Thoracic aorta endothelial cell (primary cell): Measurements from ENCODE around the gene SOCS1. TPM values are rescaled to one million over a fixed set of nuclear protein-coding genes. Genes with fewer than 3 reads are reported as not detected.

Experiments used
- small RNA-seq: library from RNA; depleted of rRNA; stranded (forward); fragments of <200 nt; gene quantifications from one replicate; pipeline ENCODE3, GENCODE V24; 2012
- total RNA-seq: library from RNA; depleted of rRNA; stranded (reverse); fragments of >200 nt; gene quantifications from 2 replicates; pipeline ENCODE4 v1.2.3, GENCODE V29; 2012

The SOCS1 gene, protein sequence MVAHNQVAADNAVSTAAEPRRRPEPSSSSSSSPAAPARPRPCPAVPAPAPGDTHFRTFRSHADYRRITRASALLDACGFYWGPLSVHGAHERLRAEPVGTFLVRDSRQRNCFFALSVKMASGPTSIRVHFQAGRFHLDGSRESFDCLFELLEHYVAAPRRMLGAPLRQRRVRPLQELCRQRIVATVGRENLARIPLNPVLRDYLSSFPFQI
- 0.43 and 2.1 TPM in 2 replicates for total RNA-seq

DNA sequence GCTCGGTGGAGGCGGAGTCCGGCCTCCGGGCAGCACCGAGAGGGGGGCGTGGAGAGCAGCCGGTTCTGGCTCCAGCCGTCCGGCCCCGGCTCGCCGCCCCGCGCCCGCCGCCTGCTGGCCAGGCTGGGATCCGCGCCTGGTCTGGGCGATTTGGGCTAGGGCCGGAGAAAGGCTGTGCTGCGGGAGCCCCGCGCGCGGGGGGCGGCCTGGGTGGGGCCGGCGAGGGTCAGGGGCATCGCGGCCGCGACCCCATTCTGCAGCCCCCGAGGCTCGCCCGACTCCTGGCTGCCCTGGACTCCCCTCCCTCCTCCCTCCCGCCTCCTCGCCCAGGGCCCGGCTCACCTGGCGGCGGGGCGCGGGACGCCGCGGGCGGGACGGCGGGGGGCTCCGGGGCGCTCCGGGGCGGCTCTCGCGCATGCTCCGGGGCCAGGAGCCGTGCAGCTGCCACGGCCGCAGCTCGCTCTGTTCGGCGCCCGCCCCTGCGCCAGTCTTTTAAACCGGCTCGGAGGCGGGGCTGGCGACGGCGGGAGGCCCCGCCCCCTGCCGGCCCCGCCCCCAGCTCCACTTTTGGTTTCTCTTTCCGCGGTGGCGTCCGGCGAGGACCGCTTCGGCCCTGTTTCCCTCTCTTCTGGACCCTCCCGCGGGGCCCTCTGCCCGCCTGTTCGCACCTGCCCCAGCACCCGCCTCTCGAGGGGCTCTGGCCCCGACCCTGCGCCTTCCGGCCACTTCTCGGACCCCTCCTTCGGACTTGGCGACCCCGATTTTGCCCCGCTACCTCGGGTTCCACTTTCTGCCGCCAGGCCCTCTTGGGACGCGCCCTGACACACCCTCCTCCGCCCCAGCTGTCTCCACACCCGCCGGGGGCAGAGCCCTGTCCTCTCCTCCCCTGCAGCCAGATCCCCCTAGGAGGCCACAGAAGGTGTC is at the start of gene SOCS1:
Gene SOCS1 (minus strand): TSS at position 468 of the 924 bp plus-strand sequence. CDS start 726 bp downstream, outside the sequence.

GRCh38 chr16:11280616-11281522 is 24.9 kb upstream of the SOCS1 start, which contains the start of gene PRM1:
TSS of gene PRM1 (minus strand) at chr16:11281330. CDS start at chr16:11281238, 92 bp downstream.

DNA sequence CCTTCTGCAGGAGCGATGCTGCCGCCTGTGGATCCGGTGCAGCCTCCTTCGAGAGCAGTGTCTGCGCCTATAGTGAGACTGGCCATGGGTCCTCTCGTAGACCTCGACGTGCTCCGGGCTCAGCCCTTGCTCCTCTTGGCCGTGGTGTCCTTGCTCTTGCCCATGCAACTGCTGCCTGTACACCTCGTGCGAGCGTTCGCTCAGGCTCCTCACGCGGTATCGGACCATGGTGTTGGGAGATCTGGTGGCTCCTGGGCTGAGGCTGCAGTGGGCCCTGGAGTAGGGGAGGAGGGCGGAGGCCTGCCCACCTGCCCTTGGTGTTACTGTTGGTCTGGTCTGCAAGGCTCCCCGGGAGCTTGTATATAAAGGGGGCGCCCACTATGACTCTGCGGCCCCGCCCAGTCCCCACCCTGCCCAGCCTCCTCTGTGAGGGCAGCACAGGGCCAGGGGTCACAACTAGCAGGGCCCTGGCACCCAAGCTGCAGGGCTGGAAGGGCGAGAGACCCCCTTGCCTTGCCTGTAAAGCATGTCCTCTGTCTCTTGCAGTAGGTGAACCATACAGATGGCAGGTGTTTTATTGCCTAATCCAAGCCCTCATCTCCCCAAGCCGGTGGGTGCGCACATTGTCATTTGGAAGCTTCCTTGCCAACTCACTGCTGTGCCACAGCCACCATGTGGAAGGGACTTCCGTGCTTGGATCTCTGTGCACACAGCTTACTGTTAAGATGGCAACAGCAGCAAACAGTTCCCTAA is 20.3 kb upstream of the SOCS1 start, which contains the start of gene PRM2:
Gene PRM2 (minus strand): TSS at position 338 of the 753 bp plus-strand sequence. CDS start 110 bp downstream, at position 228.

DNA sequence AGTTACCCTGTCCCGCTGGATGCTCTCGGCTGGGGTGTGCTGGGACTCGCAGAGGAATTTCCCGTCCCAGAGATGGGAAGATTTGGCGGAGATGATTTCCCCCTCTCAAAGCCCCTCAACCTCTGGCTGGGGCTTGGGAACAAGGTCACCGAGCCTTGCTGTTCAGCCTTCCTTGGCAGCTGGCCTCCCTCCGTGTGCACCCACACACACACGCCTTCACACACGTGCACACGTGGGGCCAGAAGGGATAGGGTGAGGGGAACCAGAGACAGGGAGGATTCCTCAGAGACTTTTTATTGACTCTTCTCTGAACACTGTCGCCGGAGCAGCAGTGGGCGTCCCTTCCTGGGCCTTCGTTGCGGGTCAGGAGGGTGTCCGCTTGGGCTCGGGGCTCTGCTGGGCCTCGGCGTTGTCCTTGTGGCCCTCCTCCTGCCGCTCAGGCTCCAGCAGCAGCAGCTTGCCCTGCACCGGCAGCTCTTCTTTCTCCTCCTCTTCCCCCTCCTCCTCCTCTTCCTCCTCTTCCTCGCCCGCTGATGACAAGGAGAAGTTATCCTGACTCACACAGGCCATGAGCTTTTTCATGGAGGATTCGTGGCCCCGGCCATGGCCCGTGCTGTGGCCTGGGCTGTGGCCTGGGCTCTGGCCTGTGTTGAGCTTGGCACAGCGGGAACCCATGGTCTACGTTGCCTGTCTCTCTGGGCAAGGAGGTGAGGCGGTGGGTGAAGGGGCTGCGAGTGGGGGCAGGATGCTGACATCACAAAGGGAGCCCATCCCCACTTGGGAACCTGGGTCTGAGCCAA is 17.1 kb upstream of the SOCS1 start, which contains the start of gene PRM3:
Gene PRM3 (minus strand): TSS at position 709 of the 800 bp plus-strand sequence. CDS start 34 bp downstream, at position 675.

DNA sequence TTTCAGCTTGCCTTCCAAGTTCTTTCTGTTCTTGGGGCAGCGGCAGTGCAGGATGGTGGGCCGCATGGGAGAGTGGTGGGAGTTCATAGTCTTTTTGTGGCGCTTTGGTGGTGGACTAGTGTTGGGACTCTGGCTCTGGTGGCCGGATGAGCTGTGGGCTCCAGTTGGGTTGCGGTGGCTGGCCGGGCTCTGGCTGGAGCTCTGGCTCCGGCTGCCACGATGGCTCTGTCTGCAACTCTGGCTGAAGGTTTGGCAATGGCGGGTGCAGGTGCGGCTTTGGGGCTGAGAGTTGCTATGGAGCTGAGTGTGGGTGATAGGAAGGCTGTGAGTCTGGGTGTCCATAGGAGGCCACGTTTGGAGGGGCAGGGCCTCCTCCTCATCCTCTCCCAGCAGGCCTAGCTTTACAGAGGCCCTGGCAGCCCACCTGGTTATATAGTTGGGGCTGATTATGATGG is 12.9 kb upstream of the SOCS1 start, which contains the start of gene TNP2:
Gene TNP2 (minus strand): TSS at position 405 of the 455 bp plus-strand sequence. CDS start 63 bp downstream, at position 342.

Small RNA genes within 50 kb of the gene (small RNA-seq; reads per million reads assigned to genes)
- not detected for gene RF00554

Other genes with a start within 250 kb of the SOCS1 start
- not detected in 2 replicates for gene TNP2, start 13.1 kb upstream of the SOCS1 start, total RNA-seq
- gene PRM3, start 17.4 kb upstream of the SOCS1 start, total RNA-seq = not detected in 2 replicates
- gene PRM2, start 20.3 kb upstream of the SOCS1 start, total RNA-seq = not detected in 2 replicates
- not detected in 2 replicates for gene PRM1, start 25.1 kb upstream of the SOCS1 start, total RNA-seq
- 8.0 and 15.9 TPM in 2 replicates for gene RMI2, start 89.3 kb upstream of the SOCS1 start, total RNA-seq